Islet precursor cell (in vitro differentiated cells): ENCODE data around the gene CDHR1.
A peak's percentile ranks its signal among the peaks of the same experiment; 100 is the strongest.
"Not testable (repeated sequence)": the region's sequence is repeated elsewhere in the genome, so short reads cannot be mapped to it uniquely, and the experiment has no call there.

Source experiments
- DNase-seq: peaks from one replicate; pipeline ENCODE4 v3.0.0-alpha.2; 2018

The CDHR1 gene

GRCh38 chr10:84175436-84175835 lies 18.9 kb upstream of the CDHR1 start:
- peak; percentile 18 for DNase-seq

GRCh38 chr10:84176351-84176750 lies 18.0 kb upstream of the CDHR1 start:
- DNase-seq: peak; percentile 42

GRCh38 chr10:84176836-84177474 lies 17.4 kb upstream of the CDHR1 start:
- peak; percentile 51 for DNase-seq

- DNase-seq: peak; percentile 50
These were observed 16.7 kb upstream of the CDHR1 start for GRCh38 chr10:84177541-84178141.

- DNase-seq: no peak
These were observed 16.2 kb upstream of the CDHR1 start for GRCh38 chr10:84178160-84178609.

GRCh38 chr10:84179059-84179710 lies 15.2 kb upstream of the CDHR1 start:
- peak; percentile 46 for DNase-seq

GRCh38 chr10:84180386-84180785 lies 14.0 kb upstream of the CDHR1 start:
- DNase-seq: not testable (repeated sequence)

- DNase-seq: no peak
These were observed 12.7 kb upstream of the CDHR1 start for GRCh38 chr10:84181631-84182030.

- DNase-seq: peak; percentile 34
These were observed 9.8 kb upstream of the CDHR1 start for GRCh38 chr10:84184517-84184916.

- DNase-seq: peak; percentile 46
These were observed 8.7 kb upstream of the CDHR1 start for GRCh38 chr10:84185526-84186175.

GRCh38 chr10:84188815-84189214 lies 5.5 kb upstream of the CDHR1 start:
- peak; percentile 25 for DNase-seq

GRCh38 chr10:84190621-84191020 lies 3.7 kb upstream of the CDHR1 start:
- DNase-seq: peak; percentile 33

- DNase-seq: peak; percentile 37
These were observed 3.2 kb upstream of the CDHR1 start for GRCh38 chr10:84191106-84191505.

GRCh38 chr10:84193327-84193726 lies 1.0 kb upstream of the CDHR1 start:
- peak; percentile 28 for DNase-seq

- no peak for DNase-seq
These were observed 402 bp upstream of the CDHR1 start for GRCh38 chr10:84193846-84194423.

- peak; percentile 41 for DNase-seq
These were observed 900 bp downstream of the CDHR1 start for GRCh38 chr10:84195044-84195830.

- DNase-seq: no peak
These were observed 1.7 kb downstream of the CDHR1 start for GRCh38 chr10:84196083-84196482.

- DNase-seq: no peak
These were observed 2.6 kb downstream of the CDHR1 start for GRCh38 chr10:84196941-84197340.

GRCh38 chr10:84197643-84198042 lies 3.3 kb downstream of the CDHR1 start:
- no peak for DNase-seq

- DNase-seq: no peak
These were observed 4.0 kb downstream of the CDHR1 start for GRCh38 chr10:84198206-84198915.

- no peak for DNase-seq
These were observed 6.4 kb downstream of the CDHR1 start for GRCh38 chr10:84200537-84201243.
